ENCODE data around the gene TRIM47. TPM values are rescaled to one million over a fixed set of nuclear protein-coding genes. Genes with fewer than 3 reads are reported as not detected.

TRIM47 gene
- total RNA-seq, 4 donors from 2014 or later = 6.8 to 70.1 (median 19.0) TPM

DNA sequence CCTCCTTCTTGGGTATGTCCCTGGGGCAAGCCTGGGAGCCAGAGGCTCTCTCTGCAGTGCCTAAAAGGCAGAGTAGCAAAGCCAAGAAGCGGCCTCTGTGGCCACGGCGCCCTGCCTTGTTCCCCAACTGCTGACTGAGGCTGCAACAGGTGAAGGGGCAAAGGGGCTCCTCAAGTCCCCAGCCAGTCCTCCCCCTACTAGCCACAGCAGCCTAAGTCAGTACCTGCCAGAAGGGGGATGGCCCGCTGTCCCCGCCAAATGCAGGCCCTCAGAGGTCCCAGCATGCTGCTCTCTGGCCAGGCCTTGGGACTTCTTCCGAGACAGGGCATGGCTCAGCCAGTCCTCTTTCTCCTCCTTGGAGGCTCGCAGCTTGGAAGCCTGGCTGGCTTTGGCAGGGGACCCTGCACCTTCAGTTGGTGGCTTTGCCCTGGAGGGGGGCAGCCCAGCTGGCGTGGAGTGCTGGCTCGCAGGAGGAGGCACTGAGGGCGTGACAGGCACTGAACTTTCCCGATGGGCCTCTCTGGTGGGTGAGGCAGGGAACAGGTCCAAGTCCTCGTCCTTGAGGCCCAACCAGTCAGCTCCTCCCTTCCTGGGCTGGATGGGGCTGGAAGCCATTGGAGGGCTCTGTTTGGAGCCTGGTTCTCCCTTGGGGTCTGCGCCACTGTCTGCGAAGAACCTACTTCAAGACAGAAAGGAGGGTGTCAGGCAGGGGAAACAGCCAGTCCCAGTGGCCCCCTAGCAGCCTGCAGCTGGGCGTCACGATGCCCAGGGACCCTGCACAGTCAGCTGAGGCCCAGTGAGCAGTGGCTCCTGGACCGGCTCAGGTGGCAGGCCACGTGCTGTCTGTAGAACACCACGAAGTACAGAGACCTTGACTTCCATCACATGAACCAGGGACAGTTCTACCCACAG is 44.8 kb upstream of the TRIM47 start:
- no peak for DNase-seq
- no peaks in the 10 kb centered on the region for H3K4me1 ChIP-seq
- H3K27me3 ChIP-seq = no peaks in the 10 kb centered on the region
- H3K27ac ChIP-seq = no peak overlapping the region
- H3K4me3 ChIP-seq = no peak overlapping the region
- no peaks in the 10 kb centered on the region for H3K9me3 ChIP-seq
- no peaks in the 10 kb centered on the region for H3K36me3 ChIP-seq
- intact Hi-C loops (cut with DNase I; ENCODE audit: low total_unique reads) = no loop called here
- TF ChIP-seq, protein P1, sequence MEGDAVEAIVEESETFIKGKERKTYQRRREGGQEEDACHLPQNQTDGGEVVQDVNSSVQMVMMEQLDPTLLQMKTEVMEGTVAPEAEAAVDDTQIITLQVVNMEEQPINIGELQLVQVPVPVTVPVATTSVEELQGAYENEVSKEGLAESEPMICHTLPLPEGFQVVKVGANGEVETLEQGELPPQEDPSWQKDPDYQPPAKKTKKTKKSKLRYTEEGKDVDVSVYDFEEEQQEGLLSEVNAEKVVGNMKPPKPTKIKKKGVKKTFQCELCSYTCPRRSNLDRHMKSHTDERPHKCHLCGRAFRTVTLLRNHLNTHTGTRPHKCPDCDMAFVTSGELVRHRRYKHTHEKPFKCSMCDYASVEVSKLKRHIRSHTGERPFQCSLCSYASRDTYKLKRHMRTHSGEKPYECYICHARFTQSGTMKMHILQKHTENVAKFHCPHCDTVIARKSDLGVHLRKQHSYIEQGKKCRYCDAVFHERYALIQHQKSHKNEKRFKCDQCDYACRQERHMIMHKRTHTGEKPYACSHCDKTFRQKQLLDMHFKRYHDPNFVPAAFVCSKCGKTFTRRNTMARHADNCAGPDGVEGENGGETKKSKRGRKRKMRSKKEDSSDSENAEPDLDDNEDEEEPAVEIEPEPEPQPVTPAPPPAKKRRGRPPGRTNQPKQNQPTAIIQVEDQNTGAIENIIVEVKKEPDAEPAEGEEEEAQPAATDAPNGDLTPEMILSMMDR (IDR thresholded peaks at IDR 0.05) = no peak
- TF ChIP-seq POLR2A (IDR thresholded peaks at IDR 0.05) = no peak

- TF ChIP-seq, protein P1 (IDR thresholded peaks at IDR 0.05) = no peak
- no peak for TF ChIP-seq POLR2A (IDR thresholded peaks at IDR 0.05)
- Histone ChIP-seq H3K9me3 (no peaks in the 10 kb centered on the region), H3K27ac (no peak overlapping the region), H3K4me3 (no peak overlapping the region), H3K4me1 (no peaks in the 10 kb centered on the region), H3K27me3 (no peaks in the 10 kb centered on the region), H3K36me3 (no peaks in the 10 kb centered on the region)
- DNase-seq = no peak
- intact Hi-C loops (cut with DNase I; ENCODE audit: low total_unique reads) = no loop called here
Measured at GRCh38 chr17:75922173-75922961, 44.0 kb upstream of the TRIM47 start.

DNA sequence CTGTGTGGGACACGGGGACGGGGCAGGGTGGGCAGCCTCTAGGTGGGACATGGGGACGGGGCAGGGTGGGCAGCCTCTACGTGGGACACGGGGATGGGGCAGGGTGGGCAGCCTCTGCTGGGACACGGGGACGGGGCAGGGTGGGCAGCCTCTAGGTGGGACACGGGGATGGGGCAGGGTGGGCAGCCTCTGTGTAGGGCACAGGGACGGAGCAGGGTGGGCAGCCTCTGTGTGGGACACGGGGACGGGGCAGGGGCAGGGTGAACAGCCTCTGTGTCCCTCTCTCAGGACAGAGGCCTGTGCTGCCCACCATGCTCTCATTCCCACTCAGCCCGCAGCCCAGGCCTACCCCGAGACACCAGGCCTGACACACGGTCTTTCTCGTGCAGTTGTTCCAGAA is 43.2 kb upstream of the TRIM47 start:
- H3K27ac ChIP-seq = no peak overlapping the region
- H3K36me3 ChIP-seq = no peaks in the 10 kb centered on the region
- no peak overlapping the region for H3K4me3 ChIP-seq

DNA sequence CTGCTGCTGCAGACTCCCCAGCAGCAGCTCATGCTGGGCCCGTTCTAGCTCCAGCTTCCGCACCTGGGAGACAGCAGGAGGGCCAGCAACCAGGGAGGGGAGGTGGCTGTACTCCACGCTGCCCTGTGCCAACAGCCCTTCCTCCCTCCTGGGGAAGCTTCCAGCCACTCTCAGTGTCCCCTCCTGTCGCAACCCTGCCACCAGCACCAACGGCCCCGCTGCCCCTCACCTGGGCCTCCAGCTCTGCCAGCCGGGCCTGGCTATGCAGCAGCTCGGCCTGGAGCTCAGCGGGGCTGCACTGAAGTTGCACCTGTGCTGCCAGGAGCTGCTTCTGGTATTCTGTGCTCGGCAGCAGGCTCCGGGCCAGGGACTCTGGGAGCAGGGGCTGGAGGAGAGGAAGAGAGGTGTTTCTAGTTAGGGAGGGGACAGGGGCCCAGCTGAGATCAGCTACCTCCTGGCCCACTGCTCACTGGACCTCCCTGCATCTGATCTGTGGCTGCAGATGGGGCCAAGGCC is 41.7 kb upstream of the TRIM47 start:
- no peaks in the 10 kb centered on the region for H3K36me3 ChIP-seq
- no peaks in the 10 kb centered on the region for H3K27me3 ChIP-seq
- no peak for TF ChIP-seq POLR2A (IDR thresholded peaks at IDR 0.05)
- TF ChIP-seq, protein P1 (IDR thresholded peaks at IDR 0.05) = no peak
- intact Hi-C loops (cut with DNase I; ENCODE audit: low total_unique reads) = no loop called here
- DNase-seq = no peak
- H3K4me1 ChIP-seq = no peaks in the 10 kb centered on the region
- H3K4me3 ChIP-seq = no peak overlapping the region
- H3K9me3 ChIP-seq = no peaks in the 10 kb centered on the region
- H3K27ac ChIP-seq = no peak overlapping the region

More for the DNA sequence above, 43.2 kb upstream of the TRIM47 start:
- intact Hi-C loops (cut with DNase I; ENCODE audit: low total_unique reads) = no loop called here
- Histone ChIP-seq H3K4me1 (no peaks in the 10 kb centered on the region), H3K9me3 (no peaks in the 10 kb centered on the region), H3K27me3 (no peaks in the 10 kb centered on the region)
- no peak for DNase-seq
- no peak for TF ChIP-seq POLR2A (IDR thresholded peaks at IDR 0.05)
- TF ChIP-seq, protein P1 (IDR thresholded peaks at IDR 0.05) = no peak

Data from uterus (tissue), 4 donors.